ENCODE results near the gene FAM120AOS. TPM values are rescaled to one million over a fixed set of nuclear protein-coding genes. Genes with fewer than 3 reads are reported as not detected.

FAM120AOS gene
- total RNA-seq, 2 experiments from 2014 or later: 32.8 to 36.4 TPM

- no peak for ATAC-seq
- CTCF ChIA-PET: no interaction called here
- intact Hi-C loops (cut with micrococcal nuclease): no loop called here
Observed at GRCh38 chr9:93422977-93423616, 30.3 kb downstream of the FAM120AOS start.

GRCh38 chr9:93419023-93419422 is 34.4 kb downstream of the FAM120AOS start:
- ATAC-seq: no peak
- no peak for DNase-seq
- CTCF ChIA-PET: no interaction called here
- Mint-ChIP-seq H3K4me1 (ENCODE audit: low read depth) (peaks cover 6% of the 10 kb centered on the region), H3K36me3 (ENCODE audit: low read depth) (peaks cover 4% of the 10 kb centered on the region), H3K4me3 (no peak overlapping the region), H3K9me3 (peaks cover 9% of the 10 kb centered on the region), H3K27ac (no peak overlapping the region), H3K27me3 (peaks cover 12% of the 10 kb centered on the region)
- TF ChIP-seq CTCF (IDR thresholded peaks at IDR 0.05): no peak
- POLR2A ChIA-PET: no interaction called here
- intact Hi-C loops (cut with micrococcal nuclease): no loop called here

More at GRCh38 chr9:93422977-93423616, 30.3 kb downstream of the FAM120AOS start:
- Mint-ChIP-seq H3K36me3 (ENCODE audit: low read depth) (peaks cover 2% of the 10 kb centered on the region), H3K4me1 (ENCODE audit: low read depth) (no peaks in the 10 kb centered on the region), H3K27me3 (peaks cover 10% of the 10 kb centered on the region), H3K4me3 (no peak overlapping the region), H3K9me3 (peaks cover 4% of the 10 kb centered on the region), H3K27ac (no peak overlapping the region)
- TF ChIP-seq CTCF (IDR thresholded peaks at IDR 0.05): no peak
- DNase-seq: no peak
- POLR2A ChIA-PET: no interaction called here

GRCh38 chr9:93417538-93417937 is 35.8 kb downstream of the FAM120AOS start:
- DNase-seq: no peak
- Mint-ChIP-seq H3K27ac (no peak overlapping the region), H3K4me3 (no peak overlapping the region), H3K9me3 (peaks cover 13% of the 10 kb centered on the region), H3K27me3 (peaks cover 12% of the 10 kb centered on the region), H3K36me3 (ENCODE audit: low read depth) (peaks cover 4% of the 10 kb centered on the region), H3K4me1 (ENCODE audit: low read depth) (peaks cover 6% of the 10 kb centered on the region)
- ChIA-PET CTCF (no interaction called here), POLR2A (no interaction called here)
- TF ChIP-seq CTCF (IDR thresholded peaks at IDR 0.05): no peak
- no peak for ATAC-seq
- intact Hi-C loops (cut with micrococcal nuclease): no loop called here

- ChIA-PET POLR2A (no interaction called here), CTCF (no interaction called here)
- no peak overlapping the region for H3K27ac Mint-ChIP-seq
- DNase-seq (no peak), ATAC-seq (no peak)
- no peak overlapping the region for H3K4me3 Mint-ChIP-seq
- H3K27me3 Mint-ChIP-seq: peaks cover 14% of the 10 kb centered on the region
- intact Hi-C loops (cut with micrococcal nuclease): no loop called here
- peaks cover 6% of the 10 kb centered on the region for H3K4me1 Mint-ChIP-seq (ENCODE audit: low read depth)
- peaks cover 13% of the 10 kb centered on the region for H3K9me3 Mint-ChIP-seq
- no peak for TF ChIP-seq CTCF (IDR thresholded peaks at IDR 0.05)
- H3K36me3 Mint-ChIP-seq (ENCODE audit: low read depth): peaks cover 4% of the 10 kb centered on the region
Observed at GRCh38 chr9:93416530-93417235, 36.7 kb downstream of the FAM120AOS start.

GRCh38 chr9:93415176-93415690 is 38.1 kb downstream of the FAM120AOS start:
- ATAC-seq: no peak
- no peak for TF ChIP-seq CTCF (IDR thresholded peaks at IDR 0.05)
- CTCF ChIA-PET: interaction anchor here (1.2 kb wide), 1 partner anchor 112 kb away, joined by 3 read pairs; no protein-coding TSS in a partner anchor

More at GRCh38 chr9:93415176-93415690, 38.1 kb downstream of the FAM120AOS start:
- Mint-ChIP-seq H3K9me3 (peaks cover 13% of the 10 kb centered on the region), H3K4me3 (no peak overlapping the region), H3K27ac (no peak overlapping the region), H3K27me3 (peaks cover 20% of the 10 kb centered on the region), H3K4me1 (ENCODE audit: low read depth) (peaks cover 6% of the 10 kb centered on the region), H3K36me3 (ENCODE audit: low read depth) (peaks cover 4% of the 10 kb centered on the region)
- intact Hi-C loops (cut with micrococcal nuclease): no loop called here
- no peak for DNase-seq
- POLR2A ChIA-PET: no interaction called here
